GM19193 (cell line): ENCODE measurements around the gene LSMEM2.

Source experiments
- POLR2A ChIP-seq: IDR thresholded peaks from 4 replicates; pipeline ENCODE4 v1.6.1; 2011; ENCODE audit not compliant: insufficient read depth, insufficient read length; ENCODE audit errors: extremely low read depth

Gene LSMEM2

GRCh38 chr3:50241713-50242380, 37.0 kb upstream of the LSMEM2 start:
- TF ChIP-seq POLR2A = peak; percentile 16

DNA sequence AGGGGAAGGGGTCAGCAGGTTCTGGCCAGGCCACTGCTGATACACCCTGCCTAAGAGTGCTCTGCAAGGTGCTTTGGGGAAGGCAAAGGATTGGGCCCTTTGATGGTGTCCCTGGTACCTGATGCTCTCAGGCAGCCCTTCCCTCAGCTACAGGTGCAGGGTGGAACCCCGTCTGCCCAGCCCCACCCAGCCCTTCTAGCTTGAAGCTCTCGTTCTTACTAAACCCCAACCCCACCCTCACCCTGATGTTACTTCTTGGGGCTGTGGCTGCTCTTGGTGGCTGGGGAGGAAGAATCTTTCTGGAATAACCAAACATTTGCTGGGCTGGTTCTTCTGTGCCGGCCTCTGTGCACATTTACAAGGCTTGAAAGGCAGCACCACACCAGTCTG, 36.5 kb upstream of the LSMEM2 start:
- TF ChIP-seq POLR2A = no peak

DNA sequence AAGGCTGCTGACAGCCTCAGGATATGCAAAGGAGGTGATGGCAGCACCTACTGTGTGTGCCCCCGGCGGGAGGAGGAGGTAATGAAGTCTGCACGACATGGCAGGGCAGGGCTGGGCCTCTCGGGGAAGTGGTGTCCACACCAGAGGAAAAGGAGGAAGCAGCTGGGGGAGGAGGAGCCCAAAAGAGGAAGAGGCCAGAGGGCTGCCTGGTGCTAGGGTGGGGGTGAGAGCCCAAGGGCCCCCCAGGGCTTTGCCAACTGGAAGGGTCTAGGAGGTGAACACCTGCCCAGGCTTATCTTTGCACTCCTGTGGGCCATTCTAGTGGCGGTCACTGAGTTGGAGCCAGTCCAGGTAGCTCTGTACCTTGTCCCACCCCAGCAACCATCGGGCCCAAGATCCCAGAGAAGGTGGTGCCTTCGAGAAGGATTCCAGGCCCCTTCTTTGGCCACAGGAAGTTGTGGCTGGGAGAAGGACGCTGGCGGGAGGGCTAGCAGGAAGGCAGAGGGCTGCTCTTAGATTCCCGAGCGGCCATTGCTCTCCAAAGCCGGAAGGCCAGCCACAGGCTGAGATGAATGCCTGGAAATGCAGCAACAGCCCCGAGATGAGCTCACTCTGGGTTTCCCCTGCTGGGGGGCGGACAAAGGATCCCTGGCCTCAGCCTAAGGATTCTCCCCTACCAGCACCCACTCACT, 35.9 kb upstream of the LSMEM2 start:
- no peak for TF ChIP-seq POLR2A

DNA sequence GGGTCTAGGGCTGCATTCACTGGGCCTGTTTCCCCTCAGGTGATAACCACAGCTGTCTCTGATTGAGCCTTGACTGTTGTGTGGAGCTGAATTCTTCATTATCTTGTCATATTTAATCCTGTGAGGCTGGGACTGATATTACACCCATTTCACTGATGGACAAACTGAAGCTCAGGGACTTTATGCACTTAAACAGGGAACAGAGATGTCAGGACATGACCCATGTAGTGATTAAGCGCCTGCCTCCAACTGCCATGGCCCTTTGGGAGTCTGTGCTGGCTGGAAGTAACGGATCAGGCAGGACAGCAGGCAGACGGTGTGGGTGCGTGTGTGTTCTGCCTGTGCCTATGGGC, 35.4 kb upstream of the LSMEM2 start:
- no peak for TF ChIP-seq POLR2A

DNA sequence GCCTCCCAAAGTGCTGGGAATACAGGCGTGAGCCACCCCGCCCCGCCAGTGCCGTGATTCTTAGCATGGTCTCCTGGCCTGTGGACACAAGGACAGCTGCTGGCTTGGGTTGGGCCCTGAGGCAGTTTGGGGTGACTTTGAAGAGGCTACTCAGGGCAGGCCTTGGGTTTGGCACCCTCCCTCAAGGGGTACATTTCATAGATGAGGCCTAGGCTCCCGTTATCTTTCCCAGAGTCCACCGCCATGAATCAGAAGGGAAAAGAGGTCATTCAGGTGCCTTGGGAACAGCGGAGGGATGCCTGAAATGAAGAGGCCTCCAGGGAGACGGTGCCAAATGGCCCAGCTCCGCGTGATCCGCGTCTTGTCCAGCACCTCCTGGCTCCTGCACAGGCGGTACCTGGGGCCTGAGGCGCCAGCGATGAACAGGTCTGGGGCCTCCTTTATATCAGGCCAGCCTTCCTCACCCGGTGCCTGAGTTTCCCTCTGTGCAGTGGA, 33.6 kb upstream of the LSMEM2 start:
- no peak for TF ChIP-seq POLR2A

- TF ChIP-seq POLR2A = no peak
Observed at GRCh38 chr3:50245831-50246516, 32.9 kb upstream of the LSMEM2 start.

DNA sequence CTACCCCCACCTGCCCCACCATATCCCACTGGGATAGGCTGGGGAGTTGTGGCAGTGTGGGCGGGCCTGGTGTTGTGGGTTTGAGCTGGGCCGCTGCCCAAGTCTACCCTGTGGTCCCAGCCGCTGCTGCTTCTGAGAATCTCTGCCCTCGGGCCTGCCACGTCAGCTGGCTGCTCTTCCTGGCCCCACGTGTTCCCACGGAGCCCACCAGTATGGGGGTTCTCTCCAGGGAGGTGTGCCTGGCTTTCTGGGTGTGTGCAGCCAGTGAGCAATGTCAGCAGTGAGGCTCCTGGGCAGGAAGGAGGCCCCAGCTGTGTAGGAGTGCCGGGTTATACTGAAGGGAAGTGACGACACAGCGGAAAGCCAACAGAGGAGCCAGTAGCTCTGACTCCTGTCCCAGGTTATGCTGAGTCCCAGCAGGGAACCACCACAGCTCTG, 32.4 kb upstream of the LSMEM2 start:
- TF ChIP-seq POLR2A = peak; percentile 37

DNA sequence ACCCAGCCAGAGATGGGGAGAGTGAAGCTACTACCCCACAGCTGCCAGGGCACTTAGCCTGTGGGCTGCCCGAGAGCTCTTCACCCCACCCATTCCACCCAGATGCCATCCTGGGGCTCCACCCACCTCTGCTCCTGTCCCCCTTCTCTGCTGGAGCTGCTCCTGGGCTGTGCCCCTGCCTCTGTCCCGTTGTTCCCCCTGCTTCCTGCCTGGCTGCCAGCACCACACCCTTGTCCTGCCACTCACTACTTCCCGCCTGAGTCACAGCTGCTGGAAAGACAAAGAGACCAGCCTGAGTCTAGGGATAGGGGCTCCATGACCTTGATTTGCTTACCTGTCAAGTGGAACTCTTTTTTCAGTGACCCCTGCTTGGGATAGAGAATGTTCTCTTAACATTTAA, 30.5 kb upstream of the LSMEM2 start:
- TF ChIP-seq POLR2A = no peak

GRCh38 chr3:50249457-50249856, 29.4 kb upstream of the LSMEM2 start:
- no peak for TF ChIP-seq POLR2A

- no peak for TF ChIP-seq POLR2A
Observed at GRCh38 chr3:50250514-50250913, 28.4 kb upstream of the LSMEM2 start.

DNA sequence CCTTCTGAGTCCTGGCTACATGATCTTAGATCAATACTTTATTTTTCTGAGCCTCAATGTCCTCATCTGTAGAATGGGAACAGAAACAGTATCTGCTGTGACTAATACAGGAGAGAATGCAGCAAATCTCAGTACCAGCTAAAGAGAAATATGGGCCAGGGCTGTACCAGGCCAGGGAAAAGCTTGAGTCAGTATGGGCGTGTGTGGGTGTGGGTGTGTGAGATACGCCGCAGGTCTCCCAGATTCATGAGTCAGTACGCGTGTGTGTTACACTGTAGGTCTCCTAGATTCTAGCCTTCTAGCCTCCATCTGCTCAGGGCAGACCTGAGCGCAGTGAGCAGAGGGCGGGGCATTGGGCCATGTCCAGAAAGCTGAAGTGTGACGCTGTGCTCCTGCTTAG, 27.7 kb upstream of the LSMEM2 start:
- no peak for TF ChIP-seq POLR2A

- TF ChIP-seq POLR2A = no peak
Observed at GRCh38 chr3:50254577-50255250, 24.2 kb upstream of the LSMEM2 start.

DNA sequence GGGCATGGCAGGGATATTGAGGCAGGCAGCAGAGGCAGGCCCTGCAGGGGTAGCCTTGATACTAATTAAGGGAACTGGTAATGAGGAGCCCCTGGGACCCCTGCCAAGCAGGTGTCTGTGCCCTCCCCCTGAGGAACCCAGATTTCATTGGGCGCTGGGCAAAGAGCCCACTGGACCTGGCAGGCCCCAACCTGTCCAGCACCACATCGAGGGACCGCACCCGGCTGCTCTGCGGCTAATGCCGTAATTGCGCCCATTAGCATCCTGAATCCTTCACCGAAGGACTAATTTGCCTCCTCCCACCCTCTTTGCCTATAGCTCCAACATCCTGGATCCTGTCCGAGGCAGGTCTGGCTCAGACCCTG, 23.7 kb upstream of the LSMEM2 start:
- no peak for TF ChIP-seq POLR2A

DNA sequence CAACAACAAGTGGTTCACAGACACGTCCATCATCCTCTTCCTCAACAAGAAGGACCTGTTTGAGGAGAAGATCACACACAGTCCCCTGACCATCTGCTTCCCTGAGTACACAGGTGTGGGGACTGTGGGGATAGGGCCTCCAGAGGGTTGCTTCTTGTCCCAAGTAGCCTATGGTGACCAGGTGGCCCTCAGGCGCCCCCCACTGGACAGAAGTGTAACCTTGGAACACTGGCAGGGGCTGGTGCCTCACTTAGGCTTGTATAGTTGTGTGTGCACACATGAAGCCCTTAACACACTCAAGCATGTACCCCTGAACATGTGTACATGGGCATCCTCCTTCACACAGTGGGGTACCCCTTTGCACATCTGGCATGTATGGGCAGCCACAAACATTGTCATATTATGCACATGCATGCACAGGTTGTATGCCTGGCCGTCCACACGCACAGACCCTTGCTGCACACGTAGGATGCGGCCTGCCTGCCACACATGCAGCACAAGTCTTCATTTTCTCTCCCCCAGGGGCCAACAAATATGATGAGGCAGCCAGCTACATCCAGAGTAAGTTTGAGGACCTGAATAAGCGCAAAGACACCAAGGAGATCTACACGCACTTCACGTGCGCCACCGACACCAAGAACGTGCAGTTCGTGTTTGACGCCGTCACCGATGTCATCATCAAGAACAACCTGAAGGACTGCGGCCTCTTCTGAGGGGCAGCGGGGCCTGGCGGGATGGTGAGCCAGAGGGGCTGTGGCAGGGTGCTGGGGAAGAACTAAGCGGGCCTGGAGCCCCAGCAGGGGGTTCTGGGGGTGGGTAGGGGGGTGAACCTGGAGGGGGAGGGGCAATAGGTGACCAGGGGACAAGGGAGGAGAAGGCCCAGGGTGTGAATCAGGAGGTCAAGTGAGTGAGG, 21.7 kb upstream of the LSMEM2 start:
- no peak for TF ChIP-seq POLR2A

GRCh38 chr3:50258029-50258680, 20.7 kb upstream of the LSMEM2 start:
- no peak for TF ChIP-seq POLR2A

DNA sequence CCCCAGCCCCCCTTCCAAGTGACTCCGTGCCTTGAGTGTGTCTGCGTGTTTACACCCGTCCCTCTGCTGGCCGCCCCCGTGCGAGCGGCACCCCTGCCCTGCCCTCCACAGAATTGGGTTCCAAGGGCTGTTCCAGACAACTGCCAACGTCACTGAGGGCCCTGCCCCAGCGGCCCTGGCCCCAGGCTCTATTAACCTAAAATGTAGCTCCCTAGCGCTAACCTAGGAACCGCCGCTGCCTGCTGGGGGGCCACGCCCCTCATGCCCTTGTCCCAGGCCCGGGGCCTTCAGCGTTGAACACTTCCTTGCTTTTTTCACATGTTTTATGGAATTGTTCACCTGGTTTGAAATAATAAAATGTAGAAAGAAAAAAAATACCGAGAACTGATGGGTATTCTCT, 19.9 kb upstream of the LSMEM2 start:
- TF ChIP-seq POLR2A = no peak
